NCI-H82 (cell line): Measurements from ENCODE around the gene EPS8L1.
"Not testable (repeated sequence)": the region's sequence is repeated elsewhere in the genome, so short reads cannot be mapped to it uniquely, and the experiment has no call there.

ENCODE experiments used
- DNase-seq: peaks from one replicate; lab custom pipeline; 2025; lab: John Stamatoyannopoulos, UW

EPS8L1 gene

GRCh38 chr19:55050749-55051532 lies 24.7 kb upstream of the EPS8L1 start:
- DNase-seq: no peak

GRCh38 chr19:55053735-55054134 lies 21.9 kb upstream of the EPS8L1 start:
- DNase-seq: no peak

- no peak for DNase-seq
Observed at GRCh38 chr19:55056827-55057226, 18.8 kb upstream of the EPS8L1 start.

DNA sequence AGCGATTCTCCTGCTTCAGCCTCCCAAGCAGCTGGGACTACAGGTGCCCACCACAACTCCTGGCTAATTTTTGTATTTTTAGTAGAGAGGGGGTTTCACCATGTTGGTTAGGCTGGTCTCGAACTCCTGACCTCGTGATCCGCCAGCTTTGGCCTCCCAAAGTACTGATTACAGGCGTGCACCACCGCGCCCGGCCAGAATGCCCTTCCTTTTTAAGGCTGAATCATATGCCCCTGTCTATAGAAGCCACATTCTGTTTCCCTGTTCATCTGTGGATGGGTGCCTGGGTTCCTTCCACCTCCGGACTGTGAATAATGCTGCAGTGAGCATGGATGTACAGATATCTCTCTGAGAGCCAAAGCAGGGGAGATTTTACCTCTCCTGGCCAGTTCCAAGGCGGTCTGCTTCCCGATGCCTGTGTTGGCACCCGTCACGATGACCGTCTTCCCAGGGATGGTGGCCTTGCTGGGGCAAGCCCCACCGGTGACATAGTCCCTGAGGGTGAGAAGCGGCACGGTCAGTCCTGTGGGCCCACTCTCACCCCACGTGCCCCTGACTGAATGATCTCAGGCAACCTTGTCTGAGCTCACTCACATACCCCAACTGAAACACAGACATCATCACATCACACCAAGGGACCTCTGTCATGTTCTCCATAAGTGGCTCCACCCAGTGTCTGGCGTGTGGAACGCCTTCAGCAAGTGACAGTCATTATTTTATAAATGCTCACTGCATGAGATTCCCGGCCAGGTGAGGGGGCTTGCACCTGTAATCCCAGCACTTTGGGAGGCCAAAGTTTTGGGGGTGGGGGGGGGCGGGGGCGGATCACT lies 16.7 kb upstream of the EPS8L1 start:
- DNase-seq: no peak

DNA sequence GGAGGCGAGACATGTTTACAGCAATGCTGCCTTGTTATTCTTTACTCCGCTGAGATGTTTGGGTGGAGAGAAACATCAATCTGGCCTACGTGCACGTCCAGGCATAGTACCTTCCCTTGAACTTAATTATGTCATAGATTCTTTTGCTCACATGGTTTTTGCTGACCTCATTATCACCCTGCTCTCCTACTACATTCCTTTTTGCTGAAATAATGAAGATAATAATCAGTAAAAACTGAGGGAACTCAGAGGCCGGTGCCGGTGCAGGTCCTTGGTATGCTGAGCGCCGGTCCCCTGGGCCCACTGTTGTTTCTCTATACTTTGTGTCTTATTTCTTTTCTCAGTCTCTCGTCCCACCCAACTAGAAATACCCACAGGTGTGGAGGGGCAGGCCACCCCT lies 15.4 kb upstream of the EPS8L1 start:
- DNase-seq: not testable (repeated sequence)

- DNase-seq: peak; percentile 98
Observed at GRCh38 chr19:55062735-55063491, 12.8 kb upstream of the EPS8L1 start, which contains the start of gene RDH13. RDH13 (minus strand) TSS chr19:55063148; CDS start chr19:55063032, 116 bp downstream.

GRCh38 chr19:55063492-55063843 lies 12.2 kb upstream of the EPS8L1 start:
- no peak for DNase-seq

DNA sequence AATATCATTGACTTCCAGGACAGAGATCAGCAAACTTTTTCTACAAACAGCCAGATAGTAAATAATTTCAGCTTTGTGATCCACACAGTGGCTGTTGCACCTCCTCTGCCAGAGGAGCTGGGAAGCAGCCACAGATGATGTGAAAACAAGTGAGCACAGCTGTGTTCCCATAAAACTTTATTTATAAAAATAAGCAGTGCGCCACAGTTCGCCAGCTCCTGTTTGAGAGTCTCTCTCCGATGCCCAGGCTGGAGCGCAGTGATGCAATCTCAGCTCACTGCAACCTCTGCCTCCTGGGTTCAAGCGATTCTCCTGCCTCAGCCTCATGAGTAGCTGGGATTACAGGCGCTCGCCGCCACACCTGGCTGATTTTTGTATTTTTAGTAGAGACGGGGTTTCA lies 10.2 kb upstream of the EPS8L1 start:
- not testable (repeated sequence) for DNase-seq

- no peak for DNase-seq
Observed at GRCh38 chr19:55066107-55066709, 9.5 kb upstream of the EPS8L1 start.

DNA sequence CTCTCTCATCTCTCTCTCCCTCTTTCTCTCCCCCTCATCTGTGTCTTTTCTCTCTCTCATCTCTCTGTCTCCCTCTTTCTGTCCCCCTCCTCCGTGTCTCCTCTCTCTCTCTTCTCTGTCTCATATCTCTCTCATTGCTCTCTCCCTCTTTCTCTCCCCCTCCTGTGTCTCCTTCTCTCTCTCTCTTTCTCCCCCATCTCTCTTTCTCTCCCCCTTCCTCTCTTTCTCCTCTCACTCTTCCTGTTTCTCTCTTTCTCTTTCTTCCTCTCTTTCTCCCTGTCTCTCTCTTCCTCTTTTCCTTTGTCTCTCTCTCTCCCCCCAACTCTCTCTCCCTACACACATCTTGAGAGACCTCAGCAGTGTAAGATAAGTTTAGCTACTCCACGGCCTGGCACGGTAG lies 7.8 kb upstream of the EPS8L1 start:
- no peak for DNase-seq

DNA sequence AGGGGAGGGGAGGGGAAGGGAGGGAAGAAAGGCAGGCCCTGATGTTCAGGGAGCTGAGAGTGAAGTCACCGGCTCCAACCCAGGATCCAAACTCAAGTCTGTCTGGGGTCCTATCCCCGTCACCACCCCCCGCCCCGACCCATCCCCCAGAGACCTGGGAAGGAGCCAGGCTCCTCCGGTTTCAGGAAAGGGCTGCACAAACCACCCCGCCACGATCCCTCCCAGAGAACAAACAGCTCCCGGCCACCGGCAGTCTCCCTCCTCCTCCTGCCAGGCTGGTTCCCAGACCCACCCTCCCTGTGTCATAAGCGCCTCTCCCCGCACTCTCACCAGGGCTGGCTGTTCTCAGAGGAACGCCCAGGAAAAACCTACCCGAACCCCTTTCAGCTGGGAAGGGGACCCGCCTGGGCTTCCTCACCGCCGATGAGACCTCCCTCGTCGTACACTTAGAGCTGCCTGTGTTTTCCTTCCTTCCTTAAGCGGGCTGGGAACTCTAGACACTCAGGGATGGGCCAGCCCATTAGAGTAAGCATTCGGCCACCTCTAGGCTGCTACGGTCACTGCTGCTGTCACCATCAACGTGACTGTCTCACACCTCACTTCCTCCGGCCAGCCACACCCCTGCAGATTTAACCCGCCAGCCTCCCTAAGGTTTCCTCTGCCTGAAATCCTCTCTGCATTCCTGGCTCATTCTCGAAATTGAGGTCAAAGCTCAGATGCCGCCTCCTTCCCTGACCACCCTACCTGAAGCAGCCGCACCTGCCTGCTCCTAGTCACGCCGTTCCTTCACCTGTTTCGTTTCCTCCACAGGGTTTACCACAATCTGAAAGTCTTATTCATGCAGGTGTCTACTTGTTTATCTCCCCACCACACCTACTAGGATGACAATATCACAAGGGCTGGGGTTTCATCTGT lies 6.5 kb upstream of the EPS8L1 start:
- peak; percentile 48 for DNase-seq

- DNase-seq: no peak
Observed at GRCh38 chr19:55069865-55070197, 5.8 kb upstream of the EPS8L1 start.

DNA sequence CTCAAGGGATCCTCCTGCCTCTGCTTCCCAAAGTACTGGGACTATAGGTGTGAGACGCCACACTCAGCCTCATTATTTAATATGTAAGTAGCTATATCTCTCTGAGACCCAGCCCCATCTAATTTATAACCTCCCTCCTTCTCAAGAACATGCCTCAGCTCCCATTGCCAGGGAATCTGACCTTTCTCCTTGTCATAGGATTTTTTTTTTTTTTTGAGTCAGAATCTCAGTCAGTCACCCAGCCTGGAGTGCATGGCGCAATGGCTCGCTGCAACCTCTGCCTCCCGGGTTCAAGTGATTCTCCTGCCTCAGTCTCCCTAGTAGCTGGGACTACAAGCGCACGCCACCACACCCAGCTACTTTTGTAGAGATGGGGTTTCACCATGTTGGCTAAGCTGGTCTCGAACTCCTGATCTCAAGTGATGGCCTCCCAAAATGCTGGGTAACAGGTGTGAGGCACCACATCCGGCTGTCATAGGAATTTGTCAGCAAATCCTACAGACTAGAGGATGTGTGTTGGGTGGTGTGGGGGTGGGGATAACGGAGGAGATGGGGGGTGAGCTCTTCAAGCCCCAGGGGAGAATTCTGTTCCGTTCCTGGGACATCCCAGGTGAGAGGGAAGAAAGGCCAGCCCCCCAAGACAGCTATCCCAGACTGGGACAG lies 5.1 kb upstream of the EPS8L1 start:
- no peak for DNase-seq

GRCh38 chr19:55071129-55071502 lies 4.6 kb upstream of the EPS8L1 start:
- no peak for DNase-seq

- DNase-seq: no peak
Observed at GRCh38 chr19:55071913-55072312, 3.8 kb upstream of the EPS8L1 start.

DNA sequence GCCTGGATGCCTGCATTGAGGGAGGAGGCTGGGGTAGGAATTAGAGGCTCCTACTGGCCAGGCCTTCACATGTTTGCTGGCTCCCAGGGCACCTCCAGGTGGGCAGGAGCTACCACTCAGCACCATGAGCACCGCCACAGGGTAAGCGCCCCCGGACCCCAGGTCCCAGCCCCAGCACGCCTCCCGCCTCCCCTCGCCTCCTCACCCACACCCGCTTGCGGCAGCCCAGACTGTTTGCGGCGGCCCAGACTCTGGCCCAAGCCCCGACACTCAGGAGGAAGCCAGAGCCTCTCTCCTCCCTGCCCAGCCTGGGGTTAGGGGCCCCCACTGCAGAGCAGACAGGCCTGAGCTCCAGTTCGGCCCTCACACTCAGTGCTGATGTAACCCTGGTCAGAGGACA lies 652 bp downstream of the EPS8L1 start:
- DNase-seq: no peak

GRCh38 chr19:55077106-55077505 lies 1.4 kb downstream of the EPS8L1 start:
- no peak for DNase-seq

DNA sequence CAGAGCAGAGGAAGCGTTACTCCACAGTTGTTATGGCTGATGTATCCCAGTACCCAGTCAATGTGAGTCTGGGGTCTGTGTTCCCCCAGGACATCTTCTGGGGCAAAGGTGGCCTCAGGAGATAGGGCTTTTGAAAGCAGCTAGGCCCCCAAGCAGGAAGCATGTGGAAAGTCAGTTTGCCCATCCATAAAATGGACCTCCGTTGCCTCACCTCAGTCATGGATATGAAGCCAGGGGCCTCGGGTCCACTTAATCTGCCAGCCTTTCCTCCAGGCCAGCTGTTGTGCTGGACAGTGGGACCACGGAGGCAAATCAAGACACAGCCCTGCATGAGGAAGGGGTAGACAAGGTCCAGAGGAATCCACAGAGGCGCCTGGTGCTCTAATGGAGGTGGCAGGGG lies 3.3 kb downstream of the EPS8L1 start:
- DNase-seq: no peak

- no peak for DNase-seq
Observed at GRCh38 chr19:55079400-55080038, 3.9 kb downstream of the EPS8L1 start.
